GM18868 (cell line): ENCODE data around the gene UBE2V1.

Experiments used
- ATAC-seq: cut with Tn5 transposase; IDR thresholded peaks from one replicate; pipeline ENCODE4 v1.9.1; 2021; ENCODE audit warnings: mild to moderate bottlenecking, moderate library complexity; ENCODE audit not compliant: unreplicated experiment

Gene UBE2V1

GRCh38 chr20:50049442-50050026, 63.4 kb downstream of the UBE2V1 start:
- no peak for ATAC-seq

GRCh38 chr20:50048420-50049166, 64.4 kb downstream of the UBE2V1 start:
- ATAC-seq: no peak

- ATAC-seq: no peak
Observed at GRCh38 chr20:50044353-50044960, 68.5 kb downstream of the UBE2V1 start.

GRCh38 chr20:50043573-50044352, 69.2 kb downstream of the UBE2V1 start:
- no peak for ATAC-seq

- ATAC-seq: no peak
Observed at GRCh38 chr20:50042370-50043313, 70.3 kb downstream of the UBE2V1 start.

- peak; percentile 73 for ATAC-seq
Observed at GRCh38 chr20:50041246-50041873, 71.6 kb downstream of the UBE2V1 start.

- no peak for ATAC-seq
Observed at GRCh38 chr20:50040432-50041245, 72.3 kb downstream of the UBE2V1 start.

- ATAC-seq: no peak
Observed at GRCh38 chr20:50039706-50040431, 73.1 kb downstream of the UBE2V1 start.

- no peak for ATAC-seq
Observed at GRCh38 chr20:50038574-50038991, 74.4 kb downstream of the UBE2V1 start.

GRCh38 chr20:50038169-50038568, 74.8 kb downstream of the UBE2V1 start:
- no peak for ATAC-seq

- no peak for ATAC-seq
Observed at GRCh38 chr20:50037575-50037974, 75.4 kb downstream of the UBE2V1 start.

GRCh38 chr20:50037123-50037522, 75.8 kb downstream of the UBE2V1 start:
- ATAC-seq: no peak

GRCh38 chr20:50036703-50037102, 76.2 kb downstream of the UBE2V1 start:
- no peak for ATAC-seq

- ATAC-seq: no peak
Observed at GRCh38 chr20:50034567-50035180, 78.3 kb downstream of the UBE2V1 start.

- no peak for ATAC-seq
Observed at GRCh38 chr20:50032955-50033666, 79.8 kb downstream of the UBE2V1 start.
